Naive thymus-derived CD4-positive, alpha-beta T cell (primary cell): ENCODE data around the gene FJX1. TPM values are rescaled to one million over a fixed set of nuclear protein-coding genes. Genes with fewer than 3 reads are reported as not detected.
"Not testable (repeated sequence)": the region's sequence is repeated elsewhere in the genome, so short reads cannot be mapped to it uniquely, and the experiment has no call there.

Experiments used
- ATAC-seq: fragments of 150-1000 bp; cut with Tn5 transposase; 2 replicates; pipeline ENCODE4 v1.10.0; 2021; ENCODE audit warnings: mild to moderate bottlenecking, moderate library complexity
- CTCF ChIA-PET: fragments of 350-600 bp; sonication (Branson Sonifier 250); formaldehyde crosslinking; loops from one replicate; lab custom pipeline; 2021; ENCODE audit warnings: antibody characterized with exemption; lab: Charles Lee
- POLR2A ChIA-PET: fragments of 350-600 bp; sonication (Branson Sonifier 250); formaldehyde crosslinking; loops from one replicate; lab custom pipeline; 2021; ENCODE audit warnings: antibody characterized with exemption, inconsistent platforms; lab: Charles Lee
- DNase-seq, 9 donors: peaks; one replicate each; pipeline versions ENCODE4 v3.0.0 to v3.0.0-alpha.2; 2020 to 2022; ENCODE audit warnings: mixed read lengths in 1 of 9
- H3K27ac ChIP-seq: one replicate; pipeline ENCODE4 v1.7.0; 2013; ENCODE audit warnings: mild to moderate bottlenecking, low read depth, low read length, moderate library complexity
- H3K27me3 ChIP-seq, 2 donors: one replicate each; pipeline ENCODE4 v1.7.0; 2013; ENCODE audit warnings: low read length in 2 of 2, mild to moderate bottlenecking in 2 of 2, moderate library complexity in 2 of 2; ENCODE audit not compliant: control insufficient read depth in 2 of 2, insufficient read depth in 2 of 2
- H3K36me3 ChIP-seq, 3 experiments: 1 replicate in 2 of 3; 2 replicates in 1 of 3; pipeline ENCODE4 v1.7.0; 2013; ENCODE audit warnings: low read length in 3 of 3, mild to moderate bottlenecking in 3 of 3, moderate library complexity in 1 of 3; ENCODE audit not compliant: insufficient read depth in 3 of 3, control insufficient read depth in 2 of 3
- H3K4me1 ChIP-seq, 2 donors: one replicate each; pipeline ENCODE4 v1.7.0; 2013; ENCODE audit warnings: low read length in 2 of 2, mild to moderate bottlenecking in 2 of 2, moderate library complexity in 1 of 2; ENCODE audit not compliant: control insufficient read depth in 2 of 2, insufficient read depth in 2 of 2
- H3K4me3 ChIP-seq: 2 replicates; pipeline ENCODE4 v1.7.0; 2013; ENCODE audit warnings: mild to moderate bottlenecking, low read length
- H3K9me3 ChIP-seq, 3 experiments: 1 replicate in 2 of 3; 2 replicates in 1 of 3; pipeline ENCODE4 v1.7.0; 2013; ENCODE audit warnings: low read length in 3 of 3; ENCODE audit not compliant: control insufficient read depth in 2 of 3
- H3K27ac Mint-ChIP-seq, 9 donors: one replicate each; pipeline ENCODE4 v1.8.0; 2020 to 2022; ENCODE audit warnings: mixed read lengths in 9 of 9, mild to moderate bottlenecking in 8 of 9, moderate library complexity in 5 of 9, inconsistent platforms in 2 of 9
- H3K27me3 Mint-ChIP-seq, 5 donors: one replicate each; pipeline ENCODE4 v1.8.0; 2021 to 2022; ENCODE audit warnings: mixed read lengths in 5 of 5, mild to moderate bottlenecking in 1 of 5
- H3K36me3 Mint-ChIP-seq, 5 donors: one replicate each; pipeline ENCODE4 v1.8.0; 2020 to 2022; ENCODE audit warnings: mixed read lengths in 5 of 5, mild to moderate bottlenecking in 3 of 5, inconsistent platforms in 1 of 5
- H3K4me1 Mint-ChIP-seq, 7 donors: one replicate each; pipeline ENCODE4 v1.8.0; 2020 to 2022; ENCODE audit warnings: mixed read lengths in 7 of 7, mild to moderate bottlenecking in 3 of 7, inconsistent platforms in 1 of 7
- H3K4me3 Mint-ChIP-seq, 10 donors: one replicate each; pipeline ENCODE4 v1.8.0; 2020 to 2022; ENCODE audit warnings: mild to moderate bottlenecking in 10 of 10, mixed read lengths in 10 of 10, moderate library complexity in 6 of 10, inconsistent platforms in 2 of 10
- H3K9me3 Mint-ChIP-seq, 11 donors: one replicate each; pipeline ENCODE4 v1.8.0; 2020 to 2022; ENCODE audit warnings: mixed read lengths in 11 of 11, mild to moderate bottlenecking in 4 of 11, inconsistent platforms in 1 of 11, moderate library complexity in 1 of 11
- intact Hi-C, 2 donors: fragments of 100-400 bp; cut with micrococcal nuclease; formaldehyde crosslinking; loops; one replicate each; pipeline ENCODE4 v1.15.1; 2023
- polyA plus RNA-seq, 2 donors: library from polyadenylated mRNA; unstranded; fragments of 300-500 nt; fragmentation: Illumina TruSeq; gene quantifications; one replicate each; pipeline ENCODE4 v1.2.3, GENCODE V29; 2021
- total RNA-seq, 6 experiments: library from RNA in 5 of 6; stranded (reverse) in 5 of 6; gene quantifications; 1 replicate in 5 of 6; 2 replicates in 1 of 6; pipeline ENCODE4 v1.2.3 and lab custom pipeline; 2021 to 2026

The FJX1 gene
- total and polyA plus RNA-seq, 7 experiments from 2014 or later, result 0.15 TPM; not detected in 6

GRCh38 chr11:35650467-35650866, 32.2 kb downstream of the FJX1 start:
- intact Hi-C loops, result no loop called here
- Mint-ChIP-seq H3K4me1 (peaks cover 0 to 3% (median 0%) of the 10 kb centered on the region in 7 donors), H3K4me3 (no peak overlapping the region), H3K36me3 (no peaks in the 10 kb centered on the region), H3K27me3 (peaks cover 28 to 61% (median 53%) of the 10 kb centered on the region in 5 donors), H3K9me3 (no peaks in the 10 kb centered on the region), H3K27ac (no peak overlapping the region)
- DNase-seq (no peak), ATAC-seq (no peak)
- ChIA-PET POLR2A (no interaction called here), CTCF (no interaction called here)
- Histone ChIP-seq H3K4me1 (no peaks in the 10 kb centered on the region), H3K27me3 (no peaks in the 10 kb centered on the region), H3K36me3 (no peaks in the 10 kb centered on the region), H3K27ac (no peak overlapping the region), H3K9me3 (no peaks in the 10 kb centered on the region), H3K4me3 (no peak overlapping the region)

- intact Hi-C loops, result no loop called here
- Histone ChIP-seq H3K27me3 (no peaks in the 10 kb centered on the region), H3K9me3 (no peaks in the 10 kb centered on the region), H3K4me1 (no peaks in the 10 kb centered on the region), H3K36me3 (no peaks in the 10 kb centered on the region), H3K4me3 (no peak overlapping the region), H3K27ac (no peak overlapping the region)
- H3K27ac Mint-ChIP-seq, result no peak overlapping the region
- ChIA-PET CTCF (no interaction called here), POLR2A (no interaction called here)
- no peak for DNase-seq
- ATAC-seq, result no peak
- H3K27me3 Mint-ChIP-seq, result peaks cover 31 to 59% (median 53%) of the 10 kb centered on the region in 5 donors
- peaks cover 0 to 3% (median 0%) of the 10 kb centered on the region in 7 donors for H3K4me1 Mint-ChIP-seq
- H3K36me3 Mint-ChIP-seq, result no peaks in the 10 kb centered on the region
- H3K9me3 Mint-ChIP-seq, result no peaks in the 10 kb centered on the region
- H3K4me3 Mint-ChIP-seq, result no peak overlapping the region
Observed at GRCh38 chr11:35651263-35651662, 33.0 kb downstream of the FJX1 start.

- CTCF ChIA-PET, H3K27ac ChIP-seq, H3K4me1 Mint-ChIP-seq, DNase-seq, H3K36me3 ChIP-seq, H3K36me3 Mint-ChIP-seq, H3K27ac Mint-ChIP-seq, H3K4me3 Mint-ChIP-seq, H3K9me3 ChIP-seq, H3K27me3 ChIP-seq, ATAC-seq, H3K4me1 ChIP-seq, H3K9me3 Mint-ChIP-seq, intact Hi-C loops, POLR2A ChIA-PET, H3K4me3 ChIP-seq: not testable (repeated sequence)
- peaks cover 30 to 62% (median 52%) of the 10 kb centered on the region in 5 donors for H3K27me3 Mint-ChIP-seq
Observed at GRCh38 chr11:35652786-35653185, 34.5 kb downstream of the FJX1 start.

GRCh38 chr11:35654711-35655110, 36.5 kb downstream of the FJX1 start:
- Mint-ChIP-seq H3K36me3 (no peaks in the 10 kb centered on the region), H3K27me3 (peaks cover 30 to 66% (median 53%) of the 10 kb centered on the region in 5 donors), H3K27ac (no peak overlapping the region), H3K4me1 (peaks cover 0 to 3% (median 0%) of the 10 kb centered on the region in 7 donors), H3K4me3 (no peak overlapping the region), H3K9me3 (peaks cover 0 to 2% (median 0%) of the 10 kb centered on the region in 11 donors)
- Histone ChIP-seq H3K36me3 (no peaks in the 10 kb centered on the region), H3K27ac (no peak overlapping the region), H3K4me1 (no peaks in the 10 kb centered on the region), H3K27me3 (no peaks in the 10 kb centered on the region), H3K9me3 (no peaks in the 10 kb centered on the region), H3K4me3 (no peak overlapping the region)
- DNase-seq, result no peak
- ChIA-PET POLR2A (no interaction called here), CTCF (no interaction called here)
- ATAC-seq, result no peak
- intact Hi-C loops, result no loop called here

GRCh38 chr11:35655254-35655653, 37.0 kb downstream of the FJX1 start:
- no peak overlapping the region for H3K27ac Mint-ChIP-seq

GRCh38 chr11:35655856-35656255, 37.6 kb downstream of the FJX1 start:
- no peak overlapping the region for H3K27ac ChIP-seq
- peaks cover 30 to 60% (median 54%) of the 10 kb centered on the region in 5 donors for H3K27me3 Mint-ChIP-seq
- no peaks in the 10 kb centered on the region for H3K9me3 ChIP-seq
- ChIA-PET CTCF (no interaction called here), POLR2A (no interaction called here)
- H3K36me3 ChIP-seq, result no peaks in the 10 kb centered on the region
- no peak overlapping the region for H3K4me3 ChIP-seq
- H3K4me1 ChIP-seq, result no peaks in the 10 kb centered on the region
- intact Hi-C loops, result no loop called here
- H3K27ac Mint-ChIP-seq, result no peak overlapping the region
- DNase-seq (no peak), ATAC-seq (no peak)
- no peaks in the 10 kb centered on the region for H3K4me1 Mint-ChIP-seq
- H3K9me3 Mint-ChIP-seq, result peaks cover 0 to 3% (median 0%) of the 10 kb centered on the region in 11 donors
- H3K36me3 Mint-ChIP-seq, result no peaks in the 10 kb centered on the region
- H3K4me3 Mint-ChIP-seq, result no peak overlapping the region
- no peaks in the 10 kb centered on the region for H3K27me3 ChIP-seq

More at GRCh38 chr11:35655254-35655653, 37.0 kb downstream of the FJX1 start:
- no peak overlapping the region for H3K4me3 Mint-ChIP-seq
- CTCF ChIA-PET, result no interaction called here
- H3K27ac ChIP-seq, result no peak overlapping the region
- POLR2A ChIA-PET, result no interaction called here
- DNase-seq, result no peak
- no peaks in the 10 kb centered on the region for H3K9me3 ChIP-seq
- peaks cover 30 to 66% (median 54%) of the 10 kb centered on the region in 5 donors for H3K27me3 Mint-ChIP-seq
- H3K4me1 Mint-ChIP-seq, result peaks cover 0 to 3% (median 0%) of the 10 kb centered on the region in 7 donors
- no peaks in the 10 kb centered on the region for H3K4me1 ChIP-seq
- H3K9me3 Mint-ChIP-seq, result peaks cover 0 to 3% (median 0%) of the 10 kb centered on the region in 11 donors
- intact Hi-C loops, result no loop called here
- no peak for ATAC-seq
- no peak overlapping the region for H3K4me3 ChIP-seq
- no peaks in the 10 kb centered on the region for H3K27me3 ChIP-seq
- no peaks in the 10 kb centered on the region for H3K36me3 Mint-ChIP-seq
- H3K36me3 ChIP-seq, result no peaks in the 10 kb centered on the region
